HG03159 (cell line): ENCODE results near the gene FUS.
"Not testable (repeated sequence)": the region's sequence is repeated elsewhere in the genome, so short reads cannot be mapped to it uniquely, and the experiment has no call there.

ENCODE experiments used
- ATAC-seq: cut with Tn5 transposase; IDR thresholded peaks from one replicate; pipeline ENCODE4 v1.9.1; 2021; ENCODE audit warnings: mild to moderate bottlenecking, moderate library complexity; ENCODE audit not compliant: unreplicated experiment

Gene FUS

DNA sequence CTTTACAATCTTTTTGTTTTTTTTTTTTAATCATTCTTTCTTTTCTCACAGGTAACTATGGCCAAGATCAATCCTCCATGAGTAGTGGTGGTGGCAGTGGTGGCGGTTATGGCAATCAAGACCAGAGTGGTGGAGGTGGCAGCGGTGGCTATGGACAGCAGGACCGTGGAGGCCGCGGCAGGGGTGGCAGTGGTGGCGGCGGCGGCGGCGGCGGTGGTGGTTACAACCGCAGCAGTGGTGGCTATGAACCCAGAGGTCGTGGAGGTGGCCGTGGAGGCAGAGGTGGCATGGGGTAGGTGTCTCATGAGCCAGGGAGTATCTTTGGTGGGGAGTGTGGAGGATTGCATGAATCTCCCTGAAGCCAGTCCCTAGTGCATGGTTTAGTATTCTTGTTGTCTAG, 4.9 kb downstream of the FUS start:
- no peak for ATAC-seq

- ATAC-seq, result no peak
Measured at GRCh38 chr16:31185339-31185738, 5.4 kb downstream of the FUS start.

GRCh38 chr16:31186176-31186575, 6.2 kb downstream of the FUS start:
- no peak for ATAC-seq

DNA sequence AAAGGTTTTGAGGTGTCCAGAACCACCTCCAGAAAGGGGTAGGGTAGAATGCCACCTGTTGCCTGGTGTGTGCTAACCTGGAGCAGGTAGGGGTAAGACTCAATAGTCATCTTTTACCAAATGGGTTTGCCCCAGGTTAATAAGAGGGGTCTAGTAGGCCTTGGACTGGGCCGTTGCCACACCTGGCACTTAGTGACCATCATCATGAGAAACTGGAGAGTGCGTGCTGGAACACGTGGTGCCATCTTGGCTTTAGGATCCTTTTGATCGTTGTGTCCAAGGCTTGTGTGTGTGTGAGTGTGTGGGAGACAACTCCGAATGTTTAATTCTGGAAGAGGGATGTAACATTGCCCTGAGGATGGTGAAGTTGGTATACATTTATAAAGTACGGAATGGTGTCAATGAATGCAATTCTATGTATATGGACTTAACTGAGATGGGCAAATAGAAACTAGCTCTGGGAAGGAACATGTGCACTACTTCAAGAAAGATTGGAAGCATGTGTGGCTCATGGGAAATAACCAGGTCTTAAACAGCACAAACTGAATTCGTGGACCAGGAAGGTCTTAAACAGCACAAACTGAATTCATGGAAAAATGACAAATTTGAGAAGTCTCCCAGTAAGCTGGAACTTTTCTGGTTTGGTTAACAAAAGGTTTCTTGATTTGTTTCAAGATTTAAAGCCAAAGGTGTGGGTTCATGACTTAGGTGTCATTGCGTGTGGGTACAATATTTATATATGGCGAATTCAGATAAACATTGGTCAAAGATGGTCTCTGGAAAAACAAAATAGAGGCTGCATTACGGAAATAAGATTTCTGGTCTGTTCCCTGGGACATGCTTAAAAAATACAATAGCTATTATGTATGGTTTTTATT, 7.2 kb downstream of the FUS start:
- ATAC-seq, result no peak

DNA sequence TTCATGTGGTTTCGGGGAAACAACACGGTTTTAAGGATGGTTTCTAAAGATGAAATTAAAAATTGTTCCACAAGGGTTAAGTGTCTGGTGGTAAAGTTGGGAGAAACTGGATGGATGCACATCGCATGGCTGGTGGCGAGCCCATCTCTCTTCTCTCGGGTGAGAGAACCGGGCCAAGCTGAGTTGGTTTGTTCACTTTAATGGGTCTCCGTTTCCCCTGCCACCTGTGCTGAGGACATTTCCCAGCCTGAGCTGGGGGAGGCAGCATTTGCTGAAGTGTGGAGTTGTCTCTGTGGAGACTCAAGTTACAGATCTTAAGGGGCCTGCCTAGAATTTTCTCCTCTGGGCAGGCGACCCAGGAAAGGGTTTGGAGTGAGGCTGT, 7.9 kb downstream of the FUS start:
- no peak for ATAC-seq

DNA sequence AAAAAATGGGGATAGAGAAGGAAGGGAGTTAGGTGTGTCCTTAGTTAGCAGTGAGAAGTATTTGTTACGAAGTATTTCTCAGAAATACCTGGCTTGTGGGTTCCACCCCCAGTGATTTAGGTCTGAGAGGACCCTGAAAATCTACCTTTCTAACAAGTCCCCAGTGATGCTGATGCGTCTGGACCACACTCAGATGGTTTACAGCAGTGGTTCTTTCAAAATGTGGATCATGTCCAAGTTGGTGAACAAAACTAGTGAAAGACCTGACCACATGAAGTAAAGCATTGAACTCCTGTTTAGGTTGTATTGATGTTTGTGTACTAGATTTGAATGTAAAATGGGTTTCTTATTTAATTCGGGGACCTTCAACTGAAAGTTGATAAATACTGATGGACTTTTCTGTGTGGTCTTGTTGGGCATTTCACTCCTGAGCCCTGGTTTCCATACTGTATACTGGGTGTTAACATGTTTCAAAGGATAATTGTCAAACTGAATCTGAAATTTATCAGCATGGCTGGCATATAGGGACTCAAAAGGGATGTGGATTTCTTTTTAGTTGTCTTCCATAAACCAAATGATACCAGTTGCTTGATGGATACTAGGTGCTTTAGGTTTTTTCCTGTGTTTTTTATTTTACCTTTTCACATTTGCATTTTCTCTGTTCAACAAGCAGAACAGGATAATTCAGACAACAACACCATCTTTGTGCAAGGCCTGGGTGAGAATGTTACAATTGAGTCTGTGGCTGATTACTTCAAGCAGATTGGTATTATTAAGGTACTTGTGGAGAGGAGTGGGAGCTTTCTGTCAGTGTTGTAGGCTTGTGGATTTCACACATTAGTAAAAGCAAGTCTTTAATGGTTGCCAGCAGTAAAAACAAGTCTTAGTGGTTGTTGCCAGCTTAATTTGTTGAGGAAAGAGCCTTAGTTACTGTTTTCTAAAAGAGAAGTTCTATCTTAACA, 8.8 kb downstream of the FUS start:
- no peak for ATAC-seq

DNA sequence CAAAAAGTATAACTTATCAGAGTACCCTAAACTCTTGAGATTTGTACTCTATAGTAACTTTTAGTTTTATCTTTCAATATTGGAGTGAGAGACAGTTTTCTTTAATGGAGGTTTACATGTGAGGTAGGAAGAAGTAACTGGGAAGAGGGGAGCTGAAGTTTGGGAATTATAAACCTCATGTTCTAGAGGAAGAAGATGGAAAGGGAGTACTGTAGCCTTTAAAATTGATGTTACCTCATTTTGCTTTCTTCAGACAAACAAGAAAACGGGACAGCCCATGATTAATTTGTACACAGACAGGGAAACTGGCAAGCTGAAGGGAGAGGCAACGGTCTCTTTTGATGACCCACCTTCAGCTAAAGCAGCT, 9.5 kb downstream of the FUS start:
- ATAC-seq, result no peak

DNA sequence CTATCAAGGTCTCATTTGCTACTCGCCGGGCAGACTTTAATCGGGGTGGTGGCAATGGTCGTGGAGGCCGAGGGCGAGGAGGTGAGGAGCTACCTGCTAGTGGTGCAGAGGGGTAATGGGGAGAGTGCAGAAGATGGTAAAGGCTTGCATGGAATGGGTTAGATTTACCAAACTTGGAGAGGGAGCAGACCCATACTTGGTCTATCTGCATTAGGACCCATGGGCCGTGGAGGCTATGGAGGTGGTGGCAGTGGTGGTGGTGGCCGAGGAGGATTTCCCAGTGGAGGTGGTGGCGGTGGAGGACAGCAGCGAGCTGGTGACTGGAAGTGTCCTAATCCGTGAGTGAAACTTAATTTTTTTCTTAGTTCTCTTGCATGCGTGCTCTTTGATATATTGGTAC, 10.1 kb downstream of the FUS start:
- ATAC-seq, result no peak

DNA sequence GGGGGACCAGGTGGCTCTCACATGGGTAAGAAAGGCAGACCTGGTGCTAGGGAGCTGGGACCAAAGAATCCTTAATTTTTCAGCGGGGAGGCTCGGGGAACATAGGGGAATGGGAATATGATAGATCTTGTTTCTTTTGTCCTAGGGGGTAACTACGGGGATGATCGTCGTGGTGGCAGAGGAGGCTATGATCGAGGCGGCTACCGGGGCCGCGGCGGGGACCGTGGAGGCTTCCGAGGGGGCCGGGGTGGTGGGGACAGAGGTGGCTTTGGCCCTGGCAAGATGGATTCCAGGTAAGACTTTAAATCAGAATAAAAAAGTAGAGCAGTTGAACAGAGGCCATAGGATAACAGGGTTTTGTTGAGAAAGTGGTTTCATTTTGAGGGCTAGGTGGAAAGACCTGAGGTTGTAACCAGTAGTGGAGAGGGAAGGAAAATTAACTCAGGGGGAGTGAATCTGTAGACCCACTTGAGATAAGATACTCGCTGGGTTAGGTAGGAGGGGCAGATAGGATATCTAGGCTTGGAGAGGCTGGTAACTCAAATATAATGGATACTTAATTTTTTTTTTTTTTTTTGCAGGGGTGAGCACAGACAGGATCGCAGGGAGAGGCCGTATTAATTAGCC, 11.0 kb downstream of the FUS start:
- ATAC-seq, result no peak

DNA sequence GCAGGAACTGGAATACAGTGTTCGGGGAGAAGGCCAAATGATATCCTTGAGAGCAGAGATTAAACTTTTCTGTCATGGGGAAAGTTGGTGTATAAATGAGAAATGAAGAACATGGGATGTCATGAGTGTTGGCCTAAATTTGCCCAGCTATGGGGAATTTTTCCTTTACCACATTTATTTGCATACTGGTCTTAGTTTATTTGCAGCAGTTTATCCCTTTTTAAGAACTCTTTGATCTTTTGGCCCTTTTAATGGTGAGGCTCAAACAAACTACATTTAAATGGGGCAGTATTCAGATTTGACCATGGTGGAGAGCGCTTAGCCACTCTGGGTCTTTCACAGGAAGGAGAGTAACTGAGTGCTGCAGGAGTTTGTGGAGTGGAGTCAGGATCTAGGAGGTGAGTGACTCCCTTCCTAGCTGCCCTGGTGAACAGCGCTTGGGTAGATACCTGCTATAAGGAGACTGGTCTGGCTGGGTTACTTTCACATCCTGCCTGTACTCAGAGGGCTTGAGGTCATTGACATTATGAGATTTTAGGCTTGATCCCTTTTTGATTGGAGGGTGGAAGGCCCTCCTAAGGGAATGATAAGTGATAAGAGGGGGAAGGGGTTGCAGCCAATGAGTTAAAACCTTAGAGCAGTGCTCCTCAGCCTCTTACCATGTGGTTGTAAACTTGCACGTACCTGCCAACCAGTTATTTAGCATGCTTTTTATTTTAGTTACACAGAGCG, 11.9 kb downstream of the FUS start:
- no peak for ATAC-seq

DNA sequence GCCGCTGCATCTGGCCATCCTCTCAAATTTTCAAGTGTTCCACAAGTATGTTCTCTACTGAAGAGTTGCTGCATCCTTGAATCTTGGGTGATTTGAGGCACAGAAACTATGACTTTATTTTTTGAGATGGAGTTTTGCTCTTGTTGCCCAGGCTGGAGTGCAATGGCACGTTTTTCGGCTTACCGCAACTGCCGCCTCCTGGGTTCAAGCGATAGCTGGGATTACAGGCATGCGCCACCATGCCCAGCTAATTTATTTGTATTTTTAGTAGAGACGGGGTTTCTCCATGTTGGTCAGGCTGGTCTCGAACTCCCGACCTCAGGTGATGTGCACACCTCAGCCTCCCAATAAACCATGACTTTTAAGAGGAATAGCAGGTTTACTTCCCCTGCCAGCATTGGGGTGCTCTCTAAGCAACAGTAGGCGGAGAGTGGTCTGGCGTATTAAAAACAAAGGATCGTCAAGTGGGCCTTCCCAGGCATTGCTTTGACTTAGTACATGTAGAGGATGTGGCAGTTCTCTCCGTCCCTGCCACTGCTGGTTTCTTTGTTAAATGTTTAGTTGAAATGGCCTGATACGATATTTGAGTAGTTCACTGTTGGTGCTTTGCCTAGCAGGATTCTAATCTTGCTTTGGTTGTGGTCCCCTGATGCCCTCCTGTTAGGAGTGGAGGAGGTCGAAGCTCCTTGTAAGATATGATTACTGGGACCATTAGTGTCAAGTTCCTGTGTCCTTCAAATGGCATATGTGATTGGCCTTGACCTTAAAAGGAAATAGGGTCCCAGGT, 13.1 kb downstream of the FUS start:
- ATAC-seq, result no peak

DNA sequence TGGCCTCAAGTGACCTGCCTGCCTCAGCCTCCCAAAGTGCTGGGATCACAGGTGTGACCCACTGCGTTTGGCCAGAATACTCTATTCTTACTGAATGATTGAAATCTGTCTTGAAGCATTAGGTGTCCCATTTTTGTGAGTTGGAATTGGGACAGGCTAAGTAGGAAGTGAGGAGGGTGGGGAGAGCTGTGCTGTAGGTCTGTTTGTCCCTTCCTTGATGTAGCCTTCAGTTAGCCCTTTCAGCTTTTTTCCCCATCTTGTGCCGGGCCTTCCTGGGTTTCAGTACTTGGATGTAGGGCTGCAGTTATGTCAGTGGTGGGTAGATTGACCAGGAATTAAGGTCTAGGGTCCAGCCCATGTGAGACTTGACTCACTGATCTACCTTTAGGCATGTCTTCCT, 13.9 kb downstream of the FUS start:
- no peak for ATAC-seq

DNA sequence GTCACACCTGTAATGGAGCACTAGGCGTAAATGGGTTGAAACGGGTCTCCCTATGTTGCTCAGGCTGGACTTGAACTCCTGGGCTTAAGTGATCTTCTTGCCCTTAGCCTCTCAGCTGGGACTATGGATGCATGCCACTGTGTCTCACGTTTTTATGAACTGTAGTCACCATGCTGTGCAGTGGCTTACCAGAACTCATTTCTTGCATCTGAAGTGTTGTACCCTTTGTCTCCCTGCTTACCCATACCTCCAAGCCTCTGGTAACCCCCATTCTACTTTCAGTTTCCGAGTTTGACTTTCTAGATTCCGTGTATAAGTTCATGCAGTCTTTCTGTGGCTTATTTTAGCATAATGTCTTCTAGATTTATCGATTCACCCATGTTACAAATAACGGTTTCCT, 15.0 kb downstream of the FUS start:
- ATAC-seq, result no peak

DNA sequence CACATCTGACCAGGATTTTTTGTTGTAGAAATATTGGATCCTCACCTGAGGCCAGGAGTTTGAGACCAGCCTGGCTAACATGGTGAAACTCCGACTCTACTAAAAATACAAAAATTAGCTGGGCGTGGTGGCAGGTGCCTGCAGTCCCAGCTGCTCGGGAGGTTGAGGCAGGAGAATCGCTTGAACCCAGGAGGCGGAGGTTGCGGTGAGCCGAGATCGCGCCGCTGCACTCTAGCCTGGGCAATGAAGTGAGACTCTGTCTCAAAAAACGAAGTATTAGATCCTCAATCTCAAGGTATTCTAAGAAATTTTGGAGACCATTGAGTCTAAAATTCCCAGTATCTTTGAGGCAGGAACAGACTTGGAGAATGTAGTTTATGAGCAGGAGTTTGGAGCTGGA, 15.9 kb downstream of the FUS start:
- ATAC-seq, result not testable (repeated sequence)

DNA sequence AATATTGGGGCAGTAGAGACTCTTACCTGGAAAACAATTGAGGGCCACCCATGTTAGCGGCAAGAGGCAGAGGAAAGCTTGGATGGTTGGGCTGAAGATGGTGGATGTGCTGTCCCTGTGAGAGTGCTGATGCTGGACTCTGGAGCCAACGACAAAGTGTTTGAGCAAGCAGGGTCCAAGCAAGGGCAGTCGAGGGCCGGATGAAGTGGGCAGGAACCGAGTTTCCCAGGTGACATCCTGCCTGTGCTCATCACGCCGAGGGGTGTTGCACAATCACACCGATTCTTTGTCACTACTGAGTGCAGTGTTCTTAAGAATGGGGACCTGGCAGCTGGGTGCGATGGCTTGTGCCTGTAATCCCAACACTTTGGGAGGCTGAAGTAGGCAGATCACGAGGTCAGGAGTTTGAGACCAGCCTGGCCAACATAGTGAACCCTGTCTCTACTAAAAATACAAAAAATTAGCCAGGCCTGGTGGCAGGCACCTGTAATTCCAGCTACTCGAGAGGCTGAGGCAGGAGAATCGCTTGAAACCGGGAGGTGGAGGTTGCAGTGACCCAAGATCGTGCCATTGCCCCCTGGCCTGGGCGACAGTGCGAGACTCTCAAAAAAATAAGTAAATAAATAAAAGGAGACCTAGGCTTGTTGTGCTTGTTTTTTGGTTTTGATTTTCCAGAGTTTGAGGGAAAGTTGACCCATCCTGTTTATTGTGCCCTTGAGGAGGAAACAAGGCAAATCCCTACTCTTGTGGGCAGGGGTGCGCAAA, 16.6 kb downstream of the FUS start:
- ATAC-seq, result no peak

DNA sequence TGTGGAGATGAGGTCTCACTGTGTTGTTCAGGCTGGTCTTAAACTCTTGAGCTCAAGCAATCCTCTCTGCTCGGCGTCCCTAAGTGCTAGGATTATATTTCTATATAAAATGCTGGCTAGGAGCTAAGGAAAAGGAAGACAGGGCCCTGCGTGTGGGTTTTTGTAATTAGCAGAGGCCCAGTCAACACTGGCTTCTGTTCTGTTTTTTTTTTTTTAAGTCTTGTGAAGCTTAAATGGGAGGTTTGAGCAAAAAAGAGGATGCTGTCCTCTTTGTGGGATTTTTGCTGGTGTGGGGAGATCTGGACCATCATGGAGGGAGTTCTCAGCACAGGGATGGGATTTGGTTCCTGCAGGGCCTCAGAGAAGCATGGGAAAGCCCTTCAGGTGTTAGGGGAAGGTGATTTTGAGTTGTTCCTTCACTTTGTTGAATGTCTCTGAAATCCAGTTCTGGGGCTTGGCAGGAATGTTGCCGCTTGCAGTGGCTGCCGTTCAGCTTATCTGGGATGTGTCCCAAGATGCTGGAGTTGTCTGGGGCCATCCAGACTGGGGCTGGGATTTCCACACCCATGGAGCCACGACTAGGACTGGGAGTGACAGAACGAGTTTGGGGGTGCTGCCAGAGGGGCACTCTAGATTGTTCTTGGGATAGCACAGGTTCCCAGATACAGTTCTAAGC, 18.4 kb downstream of the FUS start:
- ATAC-seq, result no peak

GRCh38 chr16:31199430-31200041, 19.6 kb downstream of the FUS start:
- no peak for ATAC-seq

DNA sequence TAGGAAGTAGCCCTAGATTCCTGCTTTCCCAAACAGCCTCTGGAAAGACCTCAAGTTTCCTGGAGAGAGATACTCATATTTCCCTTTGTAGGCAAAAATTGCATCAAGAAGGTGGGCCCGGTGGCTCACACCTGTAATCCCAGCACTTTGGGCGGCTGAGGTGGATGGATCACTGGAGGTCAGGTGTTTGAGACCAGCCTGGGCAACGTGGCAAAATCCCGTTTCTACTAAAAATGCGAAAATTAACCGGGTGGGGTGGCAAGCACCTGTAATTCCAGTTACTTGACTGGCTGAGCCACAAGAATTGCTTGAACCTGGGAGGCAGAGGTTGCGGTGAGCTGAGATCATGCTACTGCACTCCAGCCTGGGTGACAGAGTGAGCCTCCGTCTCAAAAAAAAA, 20.2 kb downstream of the FUS start:
- not testable (repeated sequence) for ATAC-seq
